K562 (cell line): ENCODE data around the gene DCLK2.
"Not testable (repeated sequence)": the region's sequence is repeated elsewhere in the genome, so short reads cannot be mapped to it uniquely, and the experiment has no call there.

Experiments
- ARNT ChIP-seq, 2 experiments: fragments of 450-650 bp; IDR thresholded peaks; 2 replicates each; pipeline ENCODE4 v1.6.1; 2016; ENCODE audit warnings: mild to moderate bottlenecking in 1 of 2
- MXI1 ChIP-seq: IDR thresholded peaks from 2 replicates; pipeline ENCODE4 v1.6.1; 2011; ENCODE audit warnings: low read depth, mild to moderate bottlenecking, improper control_type of control experiment, low read length
- POLR2AphosphoS5 ChIP-seq: IDR thresholded peaks from 2 replicates; pipeline ENCODE4 v1.6.1; 2011; ENCODE audit warnings: mild to moderate bottlenecking, low read depth, low read length, moderate library complexity; ENCODE audit not compliant: control insufficient read depth, insufficient read depth
- SIN3B ChIP-seq: fragments of 450-650 bp; IDR thresholded peaks from 2 replicates; pipeline ENCODE4 v1.6.1; 2017; ENCODE audit warnings: low read depth, mild to moderate bottlenecking, moderate library complexity
- SREBF1 ChIP-seq: fragments of 150-350 bp; IDR thresholded peaks from 2 replicates; pipeline ENCODE4 v1.6.1; 2014; ENCODE audit warnings: antibody characterized with exemption, low read depth, low read length, borderline replicate concordance
- SUPT5H ChIP-seq: fragments of 450-650 bp; IDR thresholded peaks from 2 replicates; pipeline ENCODE4 v1.6.1; 2016
- TCF3 ChIP-seq: sonication (generic); formaldehyde crosslinking; IDR thresholded peaks from 2 replicates; pipeline ENCODE4 v1.4.0; 2020; ENCODE audit warnings: mild to moderate bottlenecking, missing genetic modification reagents
- ZNF184 ChIP-seq: sonication (generic); formaldehyde crosslinking; IDR thresholded peaks from 2 replicates; pipeline ENCODE4 v1.5.0; 2020; ENCODE audit warnings: missing genetic modification reagents
- TF ChIP-seq, protein P1 (sequence below): sonication (generic); formaldehyde crosslinking; IDR thresholded peaks from 2 replicates; pipeline ENCODE4 v1.8.0; 2022; ENCODE audit warnings: missing genetic modification reagents, mild to moderate bottlenecking, borderline replicate concordance
- TF ChIP-seq, protein P2 (sequence below): fragments of 150-350 bp; conservative IDR thresholded peaks from 2 replicates; pipeline ENCODE4 v1.6.1; 2014; ENCODE audit warnings: low read length
- TF ChIP-seq, protein P3 (sequence below), 3 experiments: IDR thresholded peaks in 2 of 3; conservative IDR thresholded peaks in 1 of 3; 2 replicates each; pipeline ENCODE4 v1.5.1; 2011 to 2012; ENCODE audit warnings: low read length in 3 of 3, mild to moderate bottlenecking in 3 of 3, control low read depth in 2 of 3, improper control_type of control experiment in 1 of 3, inconsistent platforms in 1 of 3, low read depth in 1 of 3, mixed read lengths in 1 of 3, moderate library complexity in 1 of 3; ENCODE audit not compliant: insufficient read depth in 2 of 3

DNA sequence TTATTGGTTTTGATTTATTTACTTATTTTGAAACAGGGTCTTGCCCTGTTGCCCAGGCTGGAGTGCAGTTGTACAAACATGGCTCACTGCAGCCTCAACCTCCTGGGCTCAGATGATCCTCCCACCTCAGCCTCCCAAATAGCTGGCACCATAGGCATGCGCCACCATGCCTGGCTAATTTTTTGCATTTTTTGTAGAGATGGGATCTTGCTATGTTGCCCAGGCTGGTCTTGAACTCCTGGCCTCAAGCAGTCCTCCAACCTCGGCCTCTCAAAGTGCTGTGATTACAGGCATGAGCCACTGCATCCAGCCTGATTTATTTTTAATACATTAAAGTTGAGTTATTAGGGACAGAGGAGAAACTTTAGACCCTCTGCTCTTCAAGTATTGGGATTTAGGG, 83.8 kb downstream of the DCLK2 start:
- not testable (repeated sequence) for TF ChIP-seq MXI1; POLR2AphosphoS5; ARNT (IDR thresholded peaks at IDR 0.05); SIN3B; TCF3 (CRISPR knock-in tag); ZNF184 (CRISPR knock-in tag); SREBF1; SUPT5H
- TF ChIP-seq, protein P1, sequence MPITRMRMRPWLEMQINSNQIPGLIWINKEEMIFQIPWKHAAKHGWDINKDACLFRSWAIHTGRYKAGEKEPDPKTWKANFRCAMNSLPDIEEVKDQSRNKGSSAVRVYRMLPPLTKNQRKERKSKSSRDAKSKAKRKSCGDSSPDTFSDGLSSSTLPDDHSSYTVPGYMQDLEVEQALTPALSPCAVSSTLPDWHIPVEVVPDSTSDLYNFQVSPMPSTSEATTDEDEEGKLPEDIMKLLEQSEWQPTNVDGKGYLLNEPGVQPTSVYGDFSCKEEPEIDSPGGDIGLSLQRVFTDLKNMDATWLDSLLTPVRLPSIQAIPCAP, result not testable (repeated sequence)
- TF ChIP-seq, protein P2, sequence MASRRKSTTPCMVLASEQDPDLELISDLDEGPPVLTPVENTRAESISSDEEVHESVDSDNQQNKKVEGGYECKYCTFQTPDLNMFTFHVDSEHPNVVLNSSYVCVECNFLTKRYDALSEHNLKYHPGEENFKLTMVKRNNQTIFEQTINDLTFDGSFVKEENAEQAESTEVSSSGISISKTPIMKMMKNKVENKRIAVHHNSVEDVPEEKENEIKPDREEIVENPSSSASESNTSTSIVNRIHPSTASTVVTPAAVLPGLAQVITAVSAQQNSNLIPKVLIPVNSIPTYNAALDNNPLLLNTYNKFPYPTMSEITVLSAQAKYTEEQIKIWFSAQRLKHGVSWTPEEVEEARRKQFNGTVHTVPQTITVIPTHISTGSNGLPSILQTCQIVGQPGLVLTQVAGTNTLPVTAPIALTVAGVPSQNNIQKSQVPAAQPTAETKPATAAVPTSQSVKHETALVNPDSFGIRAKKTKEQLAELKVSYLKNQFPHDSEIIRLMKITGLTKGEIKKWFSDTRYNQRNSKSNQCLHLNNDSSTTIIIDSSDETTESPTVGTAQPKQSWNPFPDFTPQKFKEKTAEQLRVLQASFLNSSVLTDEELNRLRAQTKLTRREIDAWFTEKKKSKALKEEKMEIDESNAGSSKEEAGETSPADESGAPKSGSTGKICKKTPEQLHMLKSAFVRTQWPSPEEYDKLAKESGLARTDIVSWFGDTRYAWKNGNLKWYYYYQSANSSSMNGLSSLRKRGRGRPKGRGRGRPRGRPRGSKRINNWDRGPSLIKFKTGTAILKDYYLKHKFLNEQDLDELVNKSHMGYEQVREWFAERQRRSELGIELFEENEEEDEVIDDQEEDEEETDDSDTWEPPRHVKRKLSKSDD, result not testable (repeated sequence)
- TF ChIP-seq, protein P3, sequence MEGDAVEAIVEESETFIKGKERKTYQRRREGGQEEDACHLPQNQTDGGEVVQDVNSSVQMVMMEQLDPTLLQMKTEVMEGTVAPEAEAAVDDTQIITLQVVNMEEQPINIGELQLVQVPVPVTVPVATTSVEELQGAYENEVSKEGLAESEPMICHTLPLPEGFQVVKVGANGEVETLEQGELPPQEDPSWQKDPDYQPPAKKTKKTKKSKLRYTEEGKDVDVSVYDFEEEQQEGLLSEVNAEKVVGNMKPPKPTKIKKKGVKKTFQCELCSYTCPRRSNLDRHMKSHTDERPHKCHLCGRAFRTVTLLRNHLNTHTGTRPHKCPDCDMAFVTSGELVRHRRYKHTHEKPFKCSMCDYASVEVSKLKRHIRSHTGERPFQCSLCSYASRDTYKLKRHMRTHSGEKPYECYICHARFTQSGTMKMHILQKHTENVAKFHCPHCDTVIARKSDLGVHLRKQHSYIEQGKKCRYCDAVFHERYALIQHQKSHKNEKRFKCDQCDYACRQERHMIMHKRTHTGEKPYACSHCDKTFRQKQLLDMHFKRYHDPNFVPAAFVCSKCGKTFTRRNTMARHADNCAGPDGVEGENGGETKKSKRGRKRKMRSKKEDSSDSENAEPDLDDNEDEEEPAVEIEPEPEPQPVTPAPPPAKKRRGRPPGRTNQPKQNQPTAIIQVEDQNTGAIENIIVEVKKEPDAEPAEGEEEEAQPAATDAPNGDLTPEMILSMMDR (IDR thresholded peaks at IDR 0.05 in 2 of 3, conservative IDR thresholded peaks at IDR 0.05 in 1 of 3; ENCODE audit: insufficient read depth in 2 of 3, low read depth in 1 of 3, low read length in 3 of 3), result not testable (repeated sequence)
